HFFc6 (cell line): Measurements from ENCODE around the gene RAB33A. TPM values are rescaled to one million over a fixed set of nuclear protein-coding genes. Genes with fewer than 3 reads are reported as not detected.
A peak's percentile ranks its signal among the peaks of the same experiment; 100 is the strongest.

Experiments
- DNase-seq: peaks from one replicate; pipeline ENCODE4 v3.0.0-alpha.2; 2018
- H3K27ac Mint-ChIP-seq: 2 replicates; pipeline ENCODE4 v1.8.0; 2020; ENCODE audit warnings: mild to moderate bottlenecking, mixed read lengths
- H3K27me3 Mint-ChIP-seq: 2 replicates; pipeline ENCODE4 v1.8.0; 2021; ENCODE audit warnings: mild to moderate bottlenecking, moderate library complexity, mixed read lengths; ENCODE audit not compliant: insufficient read depth
- H3K36me3 Mint-ChIP-seq: 2 replicates; pipeline ENCODE4 v1.8.0; 2021; ENCODE audit warnings: low read depth, mixed read lengths
- H3K4me1 Mint-ChIP-seq: 2 replicates; pipeline ENCODE4 v1.8.0; 2020; ENCODE audit warnings: low read depth, mixed read lengths
- H3K4me3 Mint-ChIP-seq: 2 replicates; pipeline ENCODE4 v1.8.0; 2020; ENCODE audit warnings: mild to moderate bottlenecking, moderate library complexity, mixed read lengths
- H3K9me3 Mint-ChIP-seq: 2 replicates; pipeline ENCODE4 v1.8.0; 2020; ENCODE audit warnings: mild to moderate bottlenecking, mixed read lengths
- CTCF ChIP-seq: fragments of 200-600 bp; sonication (generic); IDR thresholded peaks from 2 replicates; pipeline ENCODE4 v1.5.0; 2021; ENCODE audit warnings: antibody characterized with exemption, mild to moderate bottlenecking
- long read RNA-seq: library from polyadenylated mRNA; unstranded; transcript quantifications from one replicate; pipeline ENCODE4 v2.0.0, GENCODE V29; 2019
- total RNA-seq, 6 experiments: library from RNA; stranded (reverse); fragmentation: NEBNext Ultra II Directional; extraction: Animal tissue kit (Norgen Biotek cat#: 25700); gene quantifications; 2 replicates in 1 of 6; 3 replicates in 5 of 6; pipeline ENCODE4 v1.2.3, GENCODE V29; 2021

Gene RAB33A
- under 1 TPM; 0.17 to 0.66 (median 0.44) TPM for total RNA-seq
- long read RNA-seq: 0 reads

GRCh38 chrX:130171446-130172126, at the start of gene RAB33A:
Gene RAB33A, plus strand, starts transcription at chrX:130171962. Its CDS starts 101 bp downstream, at chrX:130172063.
- no peak for TF ChIP-seq CTCF
- H3K27me3 Mint-ChIP-seq: no peaks in the 10 kb centered on the region
- H3K36me3 Mint-ChIP-seq: no peaks in the 10 kb centered on the region
- peaks cover 35% of the 10 kb centered on the region for H3K4me1 Mint-ChIP-seq
- H3K4me3 Mint-ChIP-seq: peak within 1 kb of the TSS; percentile 72
- DNase-seq: no peak
- H3K9me3 Mint-ChIP-seq: no peaks in the 10 kb centered on the region
- peak within 1 kb of the TSS; percentile 91 for H3K27ac Mint-ChIP-seq

GRCh38 chrX:130124577-130124976, 47.2 kb upstream of the RAB33A start:
- Mint-ChIP-seq H3K4me3 (no peak overlapping the region), H3K27ac (no peak overlapping the region), H3K27me3 (no peaks in the 10 kb centered on the region; the same call in 1 of the 2 replicates), H3K4me1 (peaks cover 8% of the 10 kb centered on the region), H3K36me3 (peaks cover 9% of the 10 kb centered on the region), H3K9me3 (no peaks in the 10 kb centered on the region)
- DNase-seq: no peak
- no peak for TF ChIP-seq CTCF

- Mint-ChIP-seq H3K4me1 (peaks cover 1% of the 10 kb centered on the region), H3K27ac (no peak overlapping the region), H3K9me3 (no peaks in the 10 kb centered on the region), H3K4me3 (no peak overlapping the region), H3K27me3 (no peaks in the 10 kb centered on the region; the same call in 1 of the 2 replicates), H3K36me3 (peaks cover 9% of the 10 kb centered on the region)
- no peak for TF ChIP-seq CTCF
- no peak for DNase-seq
Measured at GRCh38 chrX:130125091-130125874, 46.5 kb upstream of the RAB33A start.

- Mint-ChIP-seq H3K36me3 (peaks cover 9% of the 10 kb centered on the region), H3K27me3 (no peaks in the 10 kb centered on the region; the same call in 1 of the 2 replicates)
- TF ChIP-seq CTCF: no peak
Measured at GRCh38 chrX:130130990-130131389, 40.8 kb upstream of the RAB33A start.

GRCh38 chrX:130136496-130136895, 35.3 kb upstream of the RAB33A start:
- no peak overlapping the region for H3K4me3 Mint-ChIP-seq
- no peak for DNase-seq
- TF ChIP-seq CTCF: no peak
- no peaks in the 10 kb centered on the region for H3K9me3 Mint-ChIP-seq
- no peak overlapping the region for H3K27ac Mint-ChIP-seq
- no peaks in the 10 kb centered on the region for H3K27me3 Mint-ChIP-seq
- H3K4me1 Mint-ChIP-seq: no peaks in the 10 kb centered on the region
- 0 out of 2 replicates have a peak, but pooled peaks cover 4% of the 10 kb centered on the region for H3K36me3 Mint-ChIP-seq

More at GRCh38 chrX:130130990-130131389, 40.8 kb upstream of the RAB33A start:
- no peak for DNase-seq
- Mint-ChIP-seq H3K4me1 (no peaks in the 10 kb centered on the region), H3K9me3 (no peaks in the 10 kb centered on the region), H3K27ac (no peak overlapping the region), H3K4me3 (no peak overlapping the region)
